Progenitor cell of endocrine pancreas (in vitro differentiated cells): ENCODE results near the gene CTSD. TPM values are rescaled to one million over a fixed set of nuclear protein-coding genes. Genes with fewer than 3 reads are reported as not detected.

ENCODE experiments used
- DNase-seq: peaks from one replicate; pipeline ENCODE4 v3.0.0; 2021; ENCODE audit warnings: low spot score; ENCODE audit not compliant: unreplicated experiment
- H3K27ac Mint-ChIP-seq: 2 replicates; pipeline ENCODE4 v1.8.0; 2021; ENCODE audit warnings: mild to moderate bottlenecking, moderate library complexity, mixed read lengths
- H3K27me3 Mint-ChIP-seq: 2 replicates; pipeline ENCODE4 v1.8.0; 2021; ENCODE audit warnings: mixed read lengths
- H3K36me3 Mint-ChIP-seq: 2 replicates; pipeline ENCODE4 v1.8.0; 2022; ENCODE audit warnings: mixed read lengths; ENCODE audit not compliant: insufficient read depth
- H3K4me1 Mint-ChIP-seq: 2 replicates; pipeline ENCODE4 v1.8.0; 2021; ENCODE audit warnings: low read depth, mixed read lengths
- H3K4me3 Mint-ChIP-seq: 2 replicates; pipeline ENCODE4 v1.8.0; 2021; ENCODE audit warnings: low read depth, mild to moderate bottlenecking, moderate library complexity, mixed read lengths
- H3K9me3 Mint-ChIP-seq: 2 replicates; pipeline ENCODE4 v1.8.0; 2021; ENCODE audit warnings: low read depth, mixed read lengths
- CTCF ChIP-seq: fragments of 200-600 bp; sonication (generic); IDR thresholded peaks from one replicate; pipeline ENCODE4 v1.5.0; 2021; ENCODE audit warnings: antibody characterized with exemption, mild to moderate bottlenecking; ENCODE audit not compliant: unreplicated experiment
- total RNA-seq: library from RNA; stranded (reverse); gene quantifications from 2 replicates; pipeline ENCODE4 v1.2.1, GENCODE V29; 2021

Gene CTSD
- total RNA-seq, 1 donor from 2014 or later, result 158 TPM

- no peak overlapping the region for H3K27ac Mint-ChIP-seq
These were observed 46.0 kb downstream of the CTSD start for GRCh38 chr11:1717745-1718144.

GRCh38 chr11:1714908-1715885 is 48.5 kb downstream of the CTSD start:
- no peaks in the 10 kb centered on the region for H3K4me1 Mint-ChIP-seq
- no peaks in the 10 kb centered on the region for H3K9me3 Mint-ChIP-seq
- no peak for DNase-seq
- TF ChIP-seq CTCF, result no peak
- no peaks in the 10 kb centered on the region for H3K36me3 Mint-ChIP-seq
- H3K4me3 Mint-ChIP-seq, result no peak overlapping the region
- no peak overlapping the region for H3K27ac Mint-ChIP-seq
- peaks cover 22% of the 10 kb centered on the region for H3K27me3 Mint-ChIP-seq

More at GRCh38 chr11:1717745-1718144, 46.0 kb downstream of the CTSD start:
- Mint-ChIP-seq H3K36me3 (no peaks in the 10 kb centered on the region), H3K9me3 (peaks cover 3% of the 10 kb centered on the region), H3K4me1 (no peaks in the 10 kb centered on the region), H3K4me3 (no peak overlapping the region), H3K27me3 (peaks cover 30% of the 10 kb centered on the region)
- TF ChIP-seq CTCF, result no peak
- DNase-seq, result no peak

DNA sequence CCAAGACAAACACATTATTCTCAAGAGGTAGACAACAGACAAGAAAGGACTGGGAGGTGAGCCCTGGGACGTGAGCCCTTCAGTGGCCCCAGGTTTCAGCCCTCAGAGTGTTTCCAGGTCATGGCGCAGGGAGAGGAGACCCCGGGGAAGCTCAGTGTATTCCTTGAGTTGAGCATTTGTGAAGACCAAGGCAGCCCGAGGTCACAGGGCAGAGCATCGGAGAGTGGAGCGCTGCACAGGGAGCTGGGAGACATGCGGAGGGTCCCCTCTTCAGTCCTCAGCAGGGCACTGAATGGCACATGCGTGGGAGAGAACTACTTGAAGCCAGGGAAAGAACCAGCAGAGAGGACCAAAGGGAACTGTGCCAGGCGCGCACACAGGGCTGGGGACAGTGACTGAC is 55.0 kb downstream of the CTSD start:
- Mint-ChIP-seq H3K9me3 (peaks cover 4% of the 10 kb centered on the region), H3K27ac (no peak overlapping the region), H3K27me3 (peaks cover 36% of the 10 kb centered on the region), H3K4me1 (peaks cover 7% of the 10 kb centered on the region), H3K4me3 (no peak overlapping the region), H3K36me3 (no peaks in the 10 kb centered on the region)
- TF ChIP-seq CTCF, result no peak
- DNase-seq, result no peak

DNA sequence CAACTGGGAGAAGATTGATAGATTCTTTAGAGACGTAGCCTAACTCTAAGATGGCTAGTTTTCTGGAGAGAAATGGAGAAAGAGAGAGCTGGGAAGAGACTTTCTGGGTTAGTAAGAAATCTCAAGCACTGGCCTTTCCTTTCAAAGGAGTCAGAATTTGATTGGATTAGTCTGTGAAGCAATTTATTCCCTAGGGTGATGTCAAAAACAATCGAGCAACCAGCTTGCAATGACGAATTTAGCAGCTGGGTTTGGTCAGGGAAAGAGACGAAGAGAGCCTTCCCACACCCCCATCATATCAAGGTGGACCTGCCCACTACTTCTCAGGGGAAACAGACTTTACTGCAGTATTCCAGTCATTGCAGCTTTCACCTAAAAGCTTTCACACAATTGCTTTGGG is 56.0 kb downstream of the CTSD start:
- H3K4me1 Mint-ChIP-seq, result peaks cover 7% of the 10 kb centered on the region
- H3K27me3 Mint-ChIP-seq, result peaks cover 39% of the 10 kb centered on the region
- H3K9me3 Mint-ChIP-seq, result peaks cover 4% of the 10 kb centered on the region
- no peaks in the 10 kb centered on the region for H3K36me3 Mint-ChIP-seq
- H3K4me3 Mint-ChIP-seq, result no peak overlapping the region
- no peak overlapping the region for H3K27ac Mint-ChIP-seq
- DNase-seq, result no peak
- no peak for TF ChIP-seq CTCF

GRCh38 chr11:1706634-1707400 is 56.9 kb downstream of the CTSD start:
- H3K36me3 Mint-ChIP-seq, result no peaks in the 10 kb centered on the region
- H3K4me3 Mint-ChIP-seq, result no peak overlapping the region
- peaks cover 36% of the 10 kb centered on the region for H3K27me3 Mint-ChIP-seq
- no peak for TF ChIP-seq CTCF
- DNase-seq, result no peak
- H3K27ac Mint-ChIP-seq, result no peak overlapping the region
- H3K4me1 Mint-ChIP-seq, result peaks cover 7% of the 10 kb centered on the region
- H3K9me3 Mint-ChIP-seq, result peaks cover 4% of the 10 kb centered on the region
